HG03378 (cell line): ENCODE data around the gene EXOC3L2.

Source experiments
- ATAC-seq: cut with Tn5 transposase; IDR thresholded peaks from one replicate; pipeline ENCODE4 v1.9.1; 2021; ENCODE audit warnings: mild to moderate bottlenecking, moderate library complexity; ENCODE audit not compliant: unreplicated experiment

The EXOC3L2 gene

DNA sequence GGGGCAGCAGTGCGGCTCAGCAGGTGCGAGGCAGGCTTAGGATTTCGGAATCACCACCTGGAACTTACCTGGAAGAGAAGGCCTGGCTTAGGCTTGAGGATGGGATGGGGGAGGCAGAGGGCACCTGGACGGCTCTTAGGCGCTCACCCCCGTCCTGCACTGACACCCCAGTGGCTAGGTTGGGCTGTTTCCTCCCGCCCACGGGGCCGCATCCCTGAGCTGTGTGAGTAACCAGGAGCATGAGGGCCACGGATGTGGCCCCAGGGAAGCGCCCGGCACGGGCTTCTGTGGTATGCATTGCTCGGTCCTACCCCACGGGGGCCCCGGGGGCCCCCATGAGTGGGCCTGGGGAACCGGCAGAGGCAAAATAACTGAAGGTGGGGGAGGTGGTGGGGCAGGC lies 82.1 kb downstream of the EXOC3L2 start:
- no peak for ATAC-seq

DNA sequence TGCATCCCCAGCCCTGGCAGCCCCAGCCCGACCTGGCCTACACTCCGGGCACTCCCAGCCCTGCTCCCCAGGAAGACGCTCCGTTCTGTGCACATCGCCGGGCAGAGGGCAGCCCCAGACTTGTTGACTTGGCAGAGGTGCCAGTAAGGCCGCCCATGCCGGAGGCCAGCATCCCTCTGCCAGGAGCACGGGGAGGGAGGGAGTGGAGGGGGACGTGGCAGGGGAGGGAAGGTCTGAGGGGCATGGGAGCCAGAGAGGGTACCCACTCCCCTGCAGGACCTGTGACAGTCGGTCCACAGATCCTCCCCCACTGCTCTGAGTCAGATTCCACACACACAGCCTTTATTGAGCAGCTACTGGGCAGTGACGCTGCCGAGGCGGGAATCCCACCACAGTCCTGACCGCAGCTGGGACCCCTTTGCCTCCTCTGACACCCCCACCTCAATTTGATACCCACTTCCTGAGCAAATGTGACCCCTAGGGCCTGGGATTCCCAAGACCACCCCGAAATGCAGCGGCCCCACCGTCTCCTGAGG lies 82.5 kb downstream of the EXOC3L2 start:
- ATAC-seq, result no peak
